B cell (primary cell): Measurements from ENCODE around the gene TUT4. TPM values are rescaled to one million over a fixed set of nuclear protein-coding genes. Genes with fewer than 3 reads are reported as not detected.

Source experiments
- ATAC-seq: fragments of 200-7000 bp; cut with Tn5 transposase; one replicate; pipeline ENCODE4 v1.10.0; 2021; ENCODE audit warnings: low read depth, mild to moderate bottlenecking, moderate number of reproducible peaks, moderate library complexity
- CTCF ChIA-PET: fragments of 350-600 bp; sonication (Branson Sonifier 250); formaldehyde crosslinking; loops from one replicate; lab custom pipeline; 2021; ENCODE audit warnings: antibody characterized with exemption, inconsistent platforms; lab: Charles Lee
- POLR2A ChIA-PET: fragments of 350-600 bp; sonication (Branson Sonifier 250); formaldehyde crosslinking; loops from one replicate; lab custom pipeline; 2021; ENCODE audit warnings: antibody characterized with exemption; lab: Charles Lee
- DNase-seq: peaks from one replicate; pipeline ENCODE4 v3.0.0; 2013
- H2AFZ ChIP-seq: 2 replicates; pipeline ENCODE4 v1.6.1; 2012; ENCODE audit warnings: mild to moderate bottlenecking, low read depth, low read length; ENCODE audit not compliant: insufficient read depth, poor library complexity, severe bottlenecking
- H3K27ac ChIP-seq, 2 donors: 1 replicate in 1 of 2; 2 replicates in 1 of 2; pipeline ENCODE4 v1.5.1; 2012 to 2013; ENCODE audit warnings: low read length in 2 of 2, mild to moderate bottlenecking in 2 of 2, moderate library complexity in 1 of 2
- H3K27me3 ChIP-seq, 4 experiments: fragments of 200-600 bp in 1 of 4; sonication (generic) in 1 of 4; replicated peaks in 1 of 4; 1 replicate in 2 of 4; 2 replicates in 2 of 4; pipeline versions ENCODE4 v1.6.1 to v1.7.0; 2013 to 2016; ENCODE audit warnings: low read length in 3 of 4, mild to moderate bottlenecking in 2 of 4, mixed read lengths in 1 of 4, moderate library complexity in 1 of 4; ENCODE audit not compliant: insufficient read depth in 4 of 4, control insufficient read depth in 3 of 4; ENCODE audit errors: control extremely low read depth in 1 of 4
- H3K36me3 ChIP-seq, 2 experiments: replicated peaks in 1 of 2; 1 replicate in 1 of 2; 2 replicates in 1 of 2; pipeline versions ENCODE4 v1.6.1 to v1.7.1; 2013; ENCODE audit warnings: low read length in 1 of 2; ENCODE audit not compliant: insufficient read depth in 2 of 2, control insufficient read depth in 1 of 2; ENCODE audit errors: control extremely low read depth in 1 of 2, extremely low read depth in 1 of 2
- H3K4me1 ChIP-seq, 2 donors: fragments of 200-600 bp in 1 of 2; sonication (generic) in 1 of 2; 1 replicate in 1 of 2; 2 replicates in 1 of 2; pipeline versions ENCODE4 v1.5.1 to v1.6.1; 2013 to 2017; ENCODE audit warnings: low read length in 2 of 2; ENCODE audit not compliant: control insufficient read depth in 2 of 2, insufficient read depth in 2 of 2
- H3K4me2 ChIP-seq: replicated peaks from 2 replicates; pipeline ENCODE3; 2012; ENCODE audit warnings: mild to moderate bottlenecking, low read depth, low read length; ENCODE audit not compliant: poor library complexity, severe bottlenecking
- H3K4me3 ChIP-seq, 5 experiments: fragments of 200-600 bp in 1 of 5; sonication (generic) in 1 of 5; 1 replicate in 3 of 5; 2 replicates in 2 of 5; pipeline versions ENCODE4 v1.5.1 to v1.7.0; 2011 to 2016; ENCODE audit warnings: low read length in 4 of 5, mild to moderate bottlenecking in 4 of 5, low read depth in 2 of 5, control low read depth in 1 of 5, moderate library complexity in 1 of 5; ENCODE audit not compliant: insufficient read depth in 1 of 5; ENCODE audit errors: control extremely low read depth in 1 of 5, extremely low read depth in 1 of 5
- H3K79me2 ChIP-seq: fragments of 200-600 bp; sonication (generic); one replicate; pipeline ENCODE4 v1.6.0; 2016; ENCODE audit warnings: low read length; ENCODE audit not compliant: control insufficient read depth, insufficient read depth
- H3K9ac ChIP-seq: fragments of 200-600 bp; sonication (generic); 2 replicates; pipeline ENCODE4 v1.6.1; 2017; ENCODE audit warnings: mild to moderate bottlenecking, low read length, moderate library complexity
- H3K9me3 ChIP-seq, 3 donors: one replicate each; pipeline versions ENCODE4 v1.6.1 to v1.7.1; 2013; ENCODE audit warnings: low read length in 2 of 3; ENCODE audit not compliant: control insufficient read depth in 2 of 3, insufficient read depth in 1 of 3; ENCODE audit errors: control extremely low read depth in 1 of 3
- H4K20me1 ChIP-seq: 2 replicates; pipeline ENCODE4 v1.6.0; 2012; ENCODE audit warnings: mild to moderate bottlenecking, low read length; ENCODE audit not compliant: insufficient read depth, control insufficient read depth, poor library complexity, severe bottlenecking
- H3K27ac Mint-ChIP-seq: one replicate; pipeline ENCODE4 v1.8.0; 2021; ENCODE audit warnings: mixed read lengths
- H3K27me3 Mint-ChIP-seq: one replicate; pipeline ENCODE4 v1.8.0; 2021; ENCODE audit warnings: mixed read lengths
- H3K4me1 Mint-ChIP-seq: one replicate; pipeline ENCODE4 v1.8.0; 2021; ENCODE audit warnings: mixed read lengths
- H3K4me3 Mint-ChIP-seq: one replicate; pipeline ENCODE4 v1.8.0; 2021; ENCODE audit warnings: mixed read lengths
- H3K9me3 Mint-ChIP-seq: one replicate; pipeline ENCODE4 v1.8.0; 2022; ENCODE audit warnings: mixed read lengths; ENCODE audit not compliant: insufficient read depth
- CTCF ChIP-seq: fragments of 200-600 bp; IDR thresholded peaks from one replicate; pipeline ENCODE4 v1.8.0; 2022; ENCODE audit warnings: antibody characterized with exemption, mild to moderate bottlenecking
- EZH2 ChIP-seq: IDR thresholded peaks from 2 replicates; pipeline ENCODE4 v1.6.1; 2012; ENCODE audit warnings: borderline replicate concordance, low read depth, mild to moderate bottlenecking, moderate library complexity, low read length; ENCODE audit not compliant: insufficient read depth, poor library complexity, severe bottlenecking
- whole genome bisulfite sequencing: methylation state at CpG from one replicate; pipeline ENCODE4 v1.1.5; 2013; ENCODE audit warnings: missing lambda C conversion rate; ENCODE audit not compliant: insufficient coverage; 5-methylcytosine and 5-hydroxymethylcytosine counted together
- intact Hi-C: fragments of 100-400 bp; cut with micrococcal nuclease; formaldehyde crosslinking; loops from one replicate; pipeline ENCODE4 v1.10.0; 2022
- polyA plus RNA-seq: library from polyadenylated mRNA; depleted of rRNA; stranded (reverse); fragments of >200 nt; gene quantifications from 2 replicates; pipeline ENCODE4 v1.2.3, GENCODE V29; 2012
- total RNA-seq, 2 donors: library from RNA; stranded (reverse); fragments of 120-200 nt in 1 of 2; gene quantifications; 1 replicate in 1 of 2; 2 replicates in 1 of 2; pipeline versions ENCODE4 v1.2.3 to v1.2.4, GENCODE V29; 2013 to 2022

Gene TUT4
- total and polyA plus RNA-seq, 2 donors (not counting 1 experiment from before 2014, with no cell fraction given) = 76.6 to 248 TPM

DNA sequence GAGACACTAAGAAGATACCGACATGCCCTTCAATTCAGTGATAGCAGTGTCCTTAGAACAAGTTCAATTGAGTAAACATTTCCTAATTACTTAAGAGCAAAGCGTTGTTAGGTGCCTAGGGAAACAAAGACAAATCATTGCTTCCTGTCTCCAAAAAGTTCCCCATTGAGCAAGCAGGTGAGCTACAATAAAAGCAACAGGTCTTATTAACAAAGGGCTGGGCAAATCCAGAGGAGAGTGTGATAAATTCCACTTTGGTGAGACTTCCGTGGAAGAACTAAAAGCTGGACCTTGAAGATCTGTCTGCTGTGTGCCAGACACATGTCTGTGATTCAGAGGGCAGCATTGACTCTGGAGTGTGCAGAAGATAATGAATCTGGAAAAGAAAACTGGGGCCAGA lies 1.9 kb upstream of the TUT4 start:
- Mint-ChIP-seq H3K9me3 (no peaks in the 10 kb centered on the region), H3K4me1 (peaks cover 22% of the 10 kb centered on the region), H3K4me3 (no peak overlapping the region), H3K27ac (peak overlapping the region; percentile 68), H3K27me3 (no peaks in the 10 kb centered on the region)
- POLR2A ChIA-PET = interaction anchor here (1.1 to 3.3 kb wide), 2 partner anchors 16 to 78 kb away, joined by 7 to 82 read pairs; partner anchors contain the start of gene SHISAL2A
- 67% methylated on average over 2 of the region's 3 CpGs for WGBS
- Histone ChIP-seq H3K9me3 (no peaks in the 10 kb centered on the region), H3K27me3 (no peaks in the 10 kb centered on the region), H3K4me1 (peaks cover 18 to 24% of the 10 kb centered on the region in 2 donors), H3K27ac (peak overlapping the region in 1 of 2 donors; percentile 31), H2AFZ (peak overlapping the region; percentile 6), H3K4me3 (no peak overlapping the region), H3K9ac (no peak overlapping the region), H3K4me2 (no peak overlapping the region), H3K79me2 (peaks cover 23% of the 10 kb centered on the region), H3K36me3 (no peaks in the 10 kb centered on the region), H4K20me1 (no peaks in the 10 kb centered on the region)
- no peak for ATAC-seq
- intact Hi-C loops = loop anchor here (5.0 kb wide), 3 partner anchors 37 to 677 kb away; partner anchors contain the start of genes BTF3L4, NRDC and TXNDC12
- TF ChIP-seq CTCF = no peak
- DNase-seq = no peak
- CTCF ChIA-PET = no interaction called here

DNA sequence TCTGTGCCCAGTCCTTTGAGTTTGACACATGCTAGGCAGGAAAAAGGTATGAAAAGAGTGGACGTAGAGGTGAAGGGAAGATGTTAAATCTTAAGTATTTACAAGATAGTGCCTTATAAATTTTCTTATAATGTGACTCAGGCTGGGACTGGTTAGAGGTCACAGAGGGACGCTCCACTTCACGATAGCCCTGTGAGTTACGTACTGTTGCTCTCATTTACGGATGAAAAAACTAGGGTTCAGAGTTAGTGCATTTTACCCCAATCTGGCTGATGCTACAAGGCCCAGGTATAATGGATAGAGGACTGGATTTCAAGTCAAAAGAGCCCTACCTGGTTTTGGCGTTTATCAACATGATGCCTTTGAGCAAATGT lies 1.4 kb upstream of the TUT4 start:
- Histone ChIP-seq H2AFZ (peak overlapping the region; percentile 93), H3K79me2 (peaks cover 28% of the 10 kb centered on the region), H3K9me3 (no peaks in the 10 kb centered on the region), H3K27me3 (no peaks in the 10 kb centered on the region), H3K4me3 (peak overlapping the region in 3 of 5 experiments; percentile 43 to 93 (median 85)), H3K4me2 (peak overlapping the region; percentile 92), H3K27ac (peak overlapping the region; percentile 80 to 94), H3K4me1 (peaks cover 23 to 29% of the 10 kb centered on the region in 2 donors), H3K36me3 (no peaks in the 10 kb centered on the region), H3K9ac (peak overlapping the region; percentile 95), H4K20me1 (no peaks in the 10 kb centered on the region)
- DNase-seq (peak; percentile 24), ATAC-seq (no peak)
- Mint-ChIP-seq H3K27me3 (no peaks in the 10 kb centered on the region), H3K9me3 (no peaks in the 10 kb centered on the region), H3K27ac (peak overlapping the region; percentile 68), H3K4me1 (peaks cover 27% of the 10 kb centered on the region), H3K4me3 (no peak overlapping the region)
- TF ChIP-seq EZH2 (no peak), CTCF (no peak)
- ChIA-PET POLR2A (interaction anchor here (1.1 to 3.3 kb wide), 9 partner anchors 17 to 150 kb away, joined by 3 to 82 read pairs (median 16); partner anchors contain the start of genes GPX7, ORC1, PRPF38A and SHISAL2A), CTCF (interaction anchor here (1.9 to 2.1 kb wide), 4 partner anchors 78 to 132 kb away, joined by 6 to 18 read pairs (median 8); partner anchors contain the start of gene SHISAL2A)
- WGBS = 94% methylated on average over 4 of the region's 6 CpGs
- intact Hi-C loops = loop anchor here (5.0 kb wide), 3 partner anchors 37 to 677 kb away; partner anchors contain the start of genes BTF3L4, NRDC and TXNDC12
